ENCODE results near the gene DDX10. TPM values are rescaled to one million over a fixed set of nuclear protein-coding genes. Genes with fewer than 3 reads are reported as not detected.

DDX10 gene
- total RNA-seq, 1 experiment from 2014 or later: 48.3 TPM

GRCh38 chr11:108877178-108877577, 212.3 kb downstream of the DDX10 start:
- no peak overlapping the region for H3K56ac ChIP-seq (ENCODE audit: insufficient read length, low read depth, low read length)

More at GRCh38 chr11:108877178-108877577, 212.3 kb downstream of the DDX10 start:
- Histone ChIP-seq H4K91ac (ENCODE audit: insufficient read length, low read depth, low read length) (no peak overlapping the region), H3K9ac (ENCODE audit: extremely low read depth, insufficient read length, low read length) (no peak overlapping the region), H4K20me1 (ENCODE audit: control insufficient read depth, insufficient read depth, insufficient read length) (no peaks in the 10 kb centered on the region), H3K4me2 (ENCODE audit: insufficient read depth, insufficient read length, low read length) (no peak overlapping the region), H2BK20ac (ENCODE audit: low read depth, low read length, poor library complexity, severe bottlenecking) (no peak overlapping the region), H3K23ac (ENCODE audit: insufficient read length, low read depth, low read length) (no peak overlapping the region), H2AFZ (ENCODE audit: low read length) (no peak overlapping the region), H2AK5ac (ENCODE audit: insufficient read length, low read length) (no peak overlapping the region), H4K5ac (ENCODE audit: insufficient read length, low read depth, low read length) (no peak overlapping the region), H3K9me3 (ENCODE audit: control insufficient read depth, low read depth, low read length) (no peaks in the 10 kb centered on the region), H3K79me2 (ENCODE audit: insufficient read depth, low read length) (no peaks in the 10 kb centered on the region), H2BK5ac (ENCODE audit: insufficient read length, low read length) (no peak overlapping the region), H3K14ac (ENCODE audit: insufficient read depth, low read length) (no peak overlapping the region), H3K4ac (ENCODE audit: low read depth, low read length) (no peak overlapping the region), H2BK120ac (ENCODE audit: low read depth, low read length, poor library complexity, severe bottlenecking) (no peak overlapping the region), H3K18ac (ENCODE audit: insufficient read length, low read depth, low read length) (no peak overlapping the region), H3T11ph (ENCODE audit: low read length) (no peak overlapping the region), H3K27ac (ENCODE audit: insufficient read length, low read depth, low read length) (no peak overlapping the region), H3K27me3 (ENCODE audit: insufficient read depth, low read length) (no peaks in the 10 kb centered on the region), H4K8ac (replicated peaks; ENCODE audit: insufficient read length, low read depth, low read length) (no peak overlapping the region), H2BK15ac (ENCODE audit: low read depth, low read length) (no peak overlapping the region), H3K4me1 (ENCODE audit: insufficient read depth, low read length) (no peaks in the 10 kb centered on the region), H3K79me1 (ENCODE audit: insufficient read depth, low read depth, low read length, poor library complexity, severe bottlenecking) (no peaks in the 10 kb centered on the region), H3K23me2 (ENCODE audit: insufficient read length, low read depth, low read length, poor library complexity, severe bottlenecking) (no peaks in the 10 kb centered on the region), H2BK12ac (ENCODE audit: insufficient read length, low read depth, low read length) (no peak overlapping the region)
- no peaks in the 10 kb centered on the region for H3K36me3 Mint-ChIP-seq (ENCODE audit: insufficient read depth in 1 of 3, low read depth in 3 of 3)
- no peak overlapping the region for H3K4me3 Mint-ChIP-seq
- no peak for TF ChIP-seq CTCF (conservative IDR thresholded peaks at IDR 0.05)
- no peaks in the 10 kb centered on the region for H3K9me3 Mint-ChIP-seq
- DNase-seq: no peak
- H3K27ac Mint-ChIP-seq: no peak overlapping the region
- no CpG with 5 or more reads among the region's 2 CpGs for WGBS (ENCODE audit: extremely low coverage, insufficient read length, low lambda C conversion rate)
- H3K4me1 Mint-ChIP-seq: peaks cover 11 to 12% of the 10 kb centered on the region in 2 experiments
- no peaks in the 10 kb centered on the region for H3K27me3 Mint-ChIP-seq (ENCODE audit: low read depth)
